HG02852 (cell line): Measurements from ENCODE around the gene EML4.

Source experiments
- ATAC-seq: cut with Tn5 transposase; IDR thresholded peaks from one replicate; pipeline ENCODE4 v1.9.1; 2021; ENCODE audit warnings: mild to moderate bottlenecking, moderate library complexity; ENCODE audit not compliant: unreplicated experiment

Gene EML4

DNA sequence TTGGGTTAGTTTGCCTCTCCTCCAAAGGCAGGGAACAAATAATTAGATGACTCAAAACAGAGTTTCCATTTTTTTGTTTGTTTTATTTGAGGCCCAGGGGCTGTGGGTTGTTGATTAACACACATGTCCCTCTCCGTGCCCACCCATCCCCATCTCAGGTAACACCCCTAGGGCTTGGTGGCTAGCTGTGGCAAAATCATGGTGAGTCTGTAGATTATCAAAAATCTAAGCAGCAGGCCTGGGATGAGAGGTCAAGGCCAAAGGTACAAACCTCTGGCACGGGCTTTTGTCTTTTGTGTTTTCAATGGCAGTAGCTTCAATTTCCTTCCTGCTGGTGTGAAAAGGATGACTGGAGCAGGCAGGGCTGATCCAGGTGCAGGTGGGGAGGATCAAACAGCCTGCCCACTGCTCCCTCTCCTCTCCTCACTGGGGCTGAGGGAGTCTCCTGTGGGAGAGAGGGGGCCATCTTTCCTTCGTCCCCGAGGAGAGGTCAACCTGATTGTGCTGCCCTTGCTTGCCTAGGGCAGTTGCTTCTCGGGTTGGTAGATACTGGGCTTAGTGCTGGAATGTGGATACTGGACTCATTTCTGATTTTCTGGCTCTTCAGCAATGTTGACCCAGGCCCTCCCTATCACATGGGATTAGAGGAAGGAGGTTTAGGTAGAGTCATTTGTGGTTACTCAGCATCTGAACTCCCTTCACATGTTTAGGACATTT lies 31.9 kb upstream of the EML4 start:
- ATAC-seq = no peak

DNA sequence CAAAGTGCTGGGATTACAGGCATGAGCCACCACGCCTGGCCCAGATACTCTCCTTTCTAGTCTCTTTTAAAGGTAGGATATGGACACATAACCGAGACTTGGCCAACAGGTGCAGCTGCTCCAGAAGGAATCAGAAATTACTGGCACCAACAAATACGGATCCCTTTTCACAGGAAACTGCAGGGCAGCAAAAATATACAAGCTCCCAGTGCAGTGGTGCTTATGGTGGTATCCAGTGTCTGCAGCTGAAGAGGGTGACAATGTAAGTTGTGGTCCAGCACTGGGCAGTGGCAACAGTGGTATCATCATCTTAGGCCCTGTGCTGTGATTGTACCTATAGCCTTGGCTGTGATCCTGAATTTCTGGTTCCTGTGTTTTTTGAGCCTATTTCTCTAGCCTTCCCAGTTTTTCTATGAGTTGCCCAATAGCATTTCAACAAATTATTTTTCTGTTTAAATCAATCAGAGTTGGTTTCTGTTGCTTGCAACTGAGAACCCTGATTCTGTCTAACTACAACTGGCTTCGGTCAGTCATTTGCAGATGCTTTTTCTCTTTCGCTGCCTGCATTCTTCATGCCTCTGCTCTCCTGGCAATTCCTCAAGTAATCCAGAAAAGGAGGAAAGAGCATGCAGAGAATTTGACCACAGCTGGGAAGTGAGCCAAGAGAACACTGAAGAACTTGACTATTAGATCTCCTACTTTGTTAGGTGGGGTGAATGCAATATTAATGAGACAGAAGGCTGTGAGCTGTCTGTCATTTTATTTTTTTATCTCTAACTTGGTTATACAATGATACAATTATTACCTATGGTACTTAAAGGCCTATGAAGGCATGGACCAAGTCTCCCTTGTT lies 30.8 kb upstream of the EML4 start:
- ATAC-seq = no peak

DNA sequence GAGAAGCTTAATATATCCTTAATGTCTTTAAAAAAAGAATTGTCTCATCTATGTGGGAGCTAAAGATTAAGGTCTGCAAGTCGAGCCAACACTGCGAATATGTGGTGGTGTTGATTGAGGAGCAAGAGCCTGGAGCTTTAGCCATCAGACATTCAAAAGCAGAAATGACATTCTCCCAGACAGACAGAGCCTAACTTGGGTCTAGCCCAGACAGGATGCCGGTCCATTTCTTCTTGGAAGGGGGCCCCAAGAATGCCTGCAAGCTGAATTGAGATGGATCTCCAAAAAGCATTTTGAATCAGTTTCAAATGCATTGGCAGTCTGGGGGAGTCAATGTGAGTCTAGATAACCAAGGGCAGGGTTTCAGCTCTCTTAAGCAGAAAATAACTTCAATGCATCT lies 30.1 kb upstream of the EML4 start:
- no peak for ATAC-seq

DNA sequence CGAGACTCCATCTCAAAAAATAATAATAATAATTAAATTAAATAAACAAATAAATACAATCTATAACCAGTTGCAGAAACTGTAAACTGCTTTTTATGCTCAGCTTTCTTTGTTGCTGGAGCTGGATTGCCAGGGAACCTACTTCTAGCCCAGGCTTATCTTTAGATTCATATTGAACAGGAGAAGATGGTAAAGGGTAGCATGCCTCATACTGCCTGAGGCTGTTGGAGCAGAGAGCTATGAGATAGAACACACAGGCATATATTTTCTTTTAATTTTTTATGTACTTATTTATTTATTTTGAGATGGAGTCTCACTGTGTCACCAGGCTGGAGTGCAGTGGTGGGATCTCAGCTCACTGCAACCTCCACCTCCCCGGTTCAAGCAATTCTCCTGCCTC lies 28.7 kb upstream of the EML4 start:
- ATAC-seq = no peak

DNA sequence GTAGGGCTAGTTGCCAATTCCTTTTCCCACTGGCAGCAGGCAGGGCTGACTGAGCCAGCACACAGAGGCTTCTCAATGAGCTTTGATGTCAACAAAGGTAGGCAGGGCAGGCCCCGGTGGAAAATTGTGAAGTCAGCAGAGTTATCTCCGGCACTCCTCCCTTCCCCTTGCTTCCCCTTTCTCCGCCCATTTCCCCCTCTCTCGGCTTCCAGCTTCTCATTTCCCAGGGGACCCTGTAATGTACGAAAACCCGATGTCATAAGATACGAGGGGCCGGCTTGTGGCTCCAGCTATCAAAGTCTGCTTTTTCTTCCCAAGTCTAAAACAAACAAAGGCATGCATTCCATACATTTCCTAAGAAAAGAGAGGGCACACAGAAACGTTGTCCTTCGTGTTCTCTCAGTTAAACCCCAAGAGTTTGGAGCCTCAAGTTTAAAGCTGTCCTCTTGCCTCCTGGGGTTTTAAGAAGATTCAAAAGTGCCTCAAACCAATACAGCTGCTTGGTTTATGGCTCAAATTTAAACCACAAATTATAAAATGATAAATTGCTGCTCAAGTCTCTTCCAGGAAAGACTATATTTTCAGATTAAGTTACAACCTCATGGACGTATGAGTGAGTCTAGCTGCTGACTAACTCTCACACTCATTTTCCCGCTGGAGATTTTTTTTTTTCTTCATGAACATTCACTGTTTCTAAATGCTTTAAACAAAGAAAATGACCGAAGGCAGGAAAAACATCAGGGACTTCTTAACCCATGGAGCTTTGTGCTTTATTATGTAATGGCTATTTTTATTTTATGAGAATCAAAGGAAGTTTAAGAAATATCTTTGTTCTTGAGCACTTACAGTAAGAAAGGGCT lies 27.2 kb upstream of the EML4 start:
- ATAC-seq = no peak

DNA sequence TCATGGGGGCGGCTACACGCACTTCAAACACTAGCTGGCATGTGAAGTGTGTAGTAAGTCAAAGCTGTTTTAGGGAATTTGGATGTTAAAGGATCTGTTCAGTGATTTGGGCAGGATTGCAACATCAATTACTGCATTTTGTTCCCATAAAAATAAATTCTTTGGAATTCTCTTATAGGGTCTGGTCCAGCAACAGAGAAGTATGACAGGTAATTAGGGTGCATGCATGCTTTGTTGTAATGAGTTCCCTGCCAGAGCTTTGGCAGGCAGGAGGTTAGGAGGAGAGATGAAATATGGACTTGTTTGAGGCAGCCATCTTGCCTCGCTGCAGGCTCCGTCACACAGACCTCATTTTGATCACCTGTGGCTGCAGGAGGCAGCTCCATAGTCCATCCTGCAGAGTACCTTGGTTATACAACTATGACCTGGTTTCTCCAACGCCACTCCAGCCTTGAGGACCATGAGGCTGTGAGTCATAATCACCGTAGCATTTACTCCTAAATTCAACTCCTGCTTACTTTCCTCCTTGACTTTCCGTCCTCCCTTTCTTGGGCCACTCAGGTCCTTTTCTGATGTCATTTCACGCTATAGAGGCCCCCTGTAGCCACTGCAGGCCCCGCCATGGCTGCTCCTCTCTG lies 26.5 kb upstream of the EML4 start:
- ATAC-seq = no peak

DNA sequence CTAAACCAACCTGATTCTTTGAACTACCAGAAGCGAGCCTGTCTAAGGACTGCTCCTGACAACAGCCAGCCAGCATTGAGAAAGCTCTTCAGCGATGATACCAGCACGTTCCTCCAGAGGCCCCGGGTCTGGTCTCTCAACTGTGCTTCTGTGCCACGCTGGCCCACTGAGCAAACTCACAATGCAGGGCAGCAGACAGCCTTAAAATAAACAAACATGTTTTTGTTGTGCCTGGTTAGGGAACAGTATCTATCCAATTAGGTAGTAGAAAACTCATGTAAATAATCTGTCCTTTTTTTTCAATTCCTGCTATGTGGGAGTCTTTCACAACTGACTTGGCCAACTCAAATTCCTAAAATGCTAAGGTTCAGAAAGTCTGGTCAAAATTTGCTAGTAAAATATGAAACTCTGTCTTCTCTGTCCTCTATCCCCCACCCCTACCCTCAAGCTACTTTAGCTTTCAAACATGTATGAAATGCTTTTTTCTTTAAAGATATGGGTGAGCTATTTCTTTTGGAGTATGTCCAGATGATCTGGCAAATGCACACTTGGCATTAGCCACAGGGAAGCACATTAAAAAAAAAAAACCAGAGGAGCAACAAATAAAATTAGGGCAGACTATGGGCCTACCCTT lies 21.4 kb upstream of the EML4 start:
- no peak for ATAC-seq

DNA sequence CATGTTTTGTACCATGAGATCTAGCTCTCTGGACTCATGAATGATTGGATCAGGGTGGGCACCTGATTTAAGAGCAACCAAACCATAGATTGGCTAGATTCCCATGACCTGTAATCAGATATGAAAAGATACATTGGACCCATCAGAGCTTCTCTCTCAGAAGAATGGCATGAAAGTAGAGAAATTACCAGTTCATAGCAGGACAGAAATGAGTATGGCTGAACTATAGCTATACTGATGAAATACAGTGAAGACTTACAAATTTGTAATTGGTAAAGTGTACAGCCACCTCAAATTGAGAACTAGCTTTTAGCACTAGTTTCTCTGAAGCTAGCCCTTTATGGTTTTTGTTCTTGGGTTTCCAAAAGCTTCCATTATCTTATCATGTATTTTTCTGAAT lies 19.0 kb upstream of the EML4 start:
- ATAC-seq = no peak

DNA sequence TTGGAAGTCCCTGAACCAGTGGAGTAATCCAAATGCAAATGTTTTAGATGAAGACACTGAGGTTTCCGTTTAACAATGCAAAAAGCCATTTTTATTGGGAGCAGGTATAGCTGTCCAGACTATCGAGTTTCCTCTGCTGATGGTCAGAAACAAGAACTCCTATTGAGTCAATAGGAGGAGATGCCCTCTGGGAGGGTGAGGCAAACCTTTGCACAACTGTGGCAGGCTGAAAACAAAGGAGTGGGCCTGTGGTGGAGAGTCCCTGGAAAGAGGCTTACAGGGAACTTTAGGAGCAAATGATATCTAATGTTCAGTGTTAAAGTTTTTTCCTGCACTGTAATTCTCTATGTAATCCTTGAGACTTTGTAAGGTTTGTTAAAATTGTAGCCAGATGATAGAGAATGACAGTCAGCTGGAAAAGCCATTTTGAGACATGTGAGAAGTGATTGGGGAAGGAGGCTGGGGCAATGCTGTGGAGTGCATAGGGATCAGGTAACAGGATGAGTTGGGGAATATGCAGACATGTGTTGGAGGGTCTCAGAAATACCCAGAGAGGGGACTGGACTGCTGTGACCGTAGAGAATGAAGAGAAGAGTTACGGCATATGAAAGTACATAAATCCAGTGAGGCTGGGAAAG lies 15.1 kb upstream of the EML4 start:
- no peak for ATAC-seq

DNA sequence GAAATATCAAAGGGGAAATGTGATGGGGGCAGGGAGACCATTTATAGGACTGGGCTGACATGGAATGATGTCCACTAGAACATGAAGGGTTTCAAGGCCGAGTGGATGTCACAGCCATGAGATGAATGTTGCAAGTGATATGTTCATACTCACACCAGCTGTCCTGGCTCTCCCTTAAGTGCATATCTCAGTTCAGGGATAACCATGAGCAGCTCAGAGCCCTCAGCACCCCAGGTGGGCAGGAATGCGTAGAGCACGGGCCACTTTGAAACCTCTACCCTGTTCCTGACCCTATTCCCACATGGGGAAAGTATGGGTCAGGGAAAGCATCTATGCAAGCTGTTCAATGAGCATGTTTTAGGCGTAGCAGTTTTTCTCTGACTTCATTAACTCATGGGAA lies 12.4 kb upstream of the EML4 start:
- ATAC-seq = no peak

DNA sequence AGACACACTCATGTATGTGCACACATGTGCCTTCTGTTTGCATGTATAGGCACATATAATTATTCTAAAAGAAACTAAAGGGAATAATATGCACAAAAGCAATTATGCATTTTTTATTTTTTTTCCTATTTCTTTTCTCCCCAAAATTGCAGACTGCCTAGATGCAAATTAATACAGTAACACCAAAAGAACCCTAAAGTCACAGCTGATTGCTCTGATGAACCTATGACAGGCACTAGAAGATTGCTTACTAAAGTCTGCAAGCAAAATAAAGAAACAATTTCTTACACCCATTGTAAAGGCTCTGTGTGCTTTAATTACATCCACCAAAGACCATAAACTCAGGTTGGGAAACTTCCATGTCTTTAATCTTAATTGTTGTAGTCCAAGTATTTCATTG lies 7.7 kb upstream of the EML4 start:
- ATAC-seq = no peak

DNA sequence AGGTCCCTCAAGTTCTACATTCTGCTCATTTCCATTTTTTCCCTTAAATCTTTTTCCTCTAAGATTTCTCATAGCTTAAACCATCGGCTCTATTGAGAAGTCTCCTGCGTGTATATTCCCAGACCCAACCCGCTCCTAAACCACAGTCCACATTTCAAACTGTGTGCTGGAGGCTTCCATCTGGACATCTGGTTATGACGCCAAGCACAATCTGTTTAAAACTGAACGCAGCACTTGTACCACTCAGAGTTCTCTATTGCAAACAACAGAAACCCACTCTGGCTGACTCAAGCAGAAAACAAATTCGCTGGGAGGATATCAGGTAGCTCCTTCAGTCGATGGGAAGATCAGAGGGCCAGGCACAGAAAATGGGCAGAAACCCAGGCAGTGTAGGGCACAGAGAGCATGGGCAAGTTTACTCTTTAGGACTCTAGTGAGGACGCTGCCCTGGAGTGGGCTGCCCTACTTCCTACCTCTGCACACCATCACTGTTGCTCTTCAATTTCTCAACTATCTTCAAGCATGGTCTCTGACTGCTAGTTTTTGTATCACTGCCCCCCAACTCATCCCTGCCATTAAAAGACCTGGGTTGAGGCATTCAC lies 5.6 kb upstream of the EML4 start:
- no peak for ATAC-seq

DNA sequence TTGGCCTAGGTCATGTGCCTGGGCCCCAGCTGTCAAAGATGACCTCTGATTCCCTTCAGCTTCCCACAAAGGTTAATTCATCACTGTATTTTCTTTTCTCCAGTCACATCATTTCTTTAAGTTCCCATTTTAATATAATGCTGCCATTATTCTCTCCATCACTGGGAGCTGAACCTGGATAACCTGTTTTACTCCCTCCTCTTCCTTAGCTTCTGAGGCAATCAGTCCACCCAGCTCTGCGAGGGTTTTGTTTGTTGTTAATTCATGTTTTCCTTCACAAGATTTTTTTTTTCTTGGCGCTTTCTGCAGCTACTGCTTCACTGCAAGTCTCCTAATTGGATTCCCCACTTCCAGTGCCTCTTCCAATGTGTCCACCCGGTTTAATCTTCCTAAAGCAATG lies 5.1 kb upstream of the EML4 start:
- ATAC-seq = no peak

DNA sequence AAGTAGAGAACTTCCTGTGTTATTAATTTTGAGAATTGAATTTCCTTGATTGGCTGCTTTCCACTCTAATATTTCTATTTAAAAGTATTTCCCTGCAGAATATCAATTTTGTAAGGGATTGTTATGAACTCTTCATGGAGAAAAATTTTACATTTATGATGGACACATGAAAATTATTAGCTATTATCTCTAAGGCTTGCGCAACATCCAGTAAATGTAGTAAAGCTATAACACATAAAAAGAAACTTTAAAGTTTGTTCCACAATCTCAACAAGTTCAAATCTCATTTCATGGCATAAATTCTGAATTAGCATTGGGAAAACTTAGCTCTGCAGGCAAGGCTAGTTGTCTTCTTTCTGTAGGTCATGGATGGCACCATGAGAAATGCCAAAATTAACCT lies 4.2 kb upstream of the EML4 start:
- no peak for ATAC-seq

DNA sequence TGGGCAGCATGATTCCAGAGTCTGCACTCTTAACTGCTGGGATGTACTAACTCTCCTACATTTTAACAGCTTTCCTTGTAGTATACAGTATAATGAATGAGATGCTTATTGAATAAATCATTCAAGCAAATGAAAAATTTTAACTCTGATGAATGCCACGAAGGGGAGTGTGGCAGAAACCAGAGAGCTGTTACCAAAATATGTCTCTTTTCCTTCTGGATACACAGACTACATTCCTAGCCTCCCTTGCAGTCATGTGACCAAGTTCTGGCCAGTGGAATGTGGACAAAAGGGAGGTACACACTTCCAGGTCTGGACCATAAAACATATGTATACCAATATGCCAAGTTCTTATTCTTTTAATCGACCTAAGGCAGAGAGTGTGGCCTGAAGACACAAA lies 1.7 kb upstream of the EML4 start:
- no peak for ATAC-seq

DNA sequence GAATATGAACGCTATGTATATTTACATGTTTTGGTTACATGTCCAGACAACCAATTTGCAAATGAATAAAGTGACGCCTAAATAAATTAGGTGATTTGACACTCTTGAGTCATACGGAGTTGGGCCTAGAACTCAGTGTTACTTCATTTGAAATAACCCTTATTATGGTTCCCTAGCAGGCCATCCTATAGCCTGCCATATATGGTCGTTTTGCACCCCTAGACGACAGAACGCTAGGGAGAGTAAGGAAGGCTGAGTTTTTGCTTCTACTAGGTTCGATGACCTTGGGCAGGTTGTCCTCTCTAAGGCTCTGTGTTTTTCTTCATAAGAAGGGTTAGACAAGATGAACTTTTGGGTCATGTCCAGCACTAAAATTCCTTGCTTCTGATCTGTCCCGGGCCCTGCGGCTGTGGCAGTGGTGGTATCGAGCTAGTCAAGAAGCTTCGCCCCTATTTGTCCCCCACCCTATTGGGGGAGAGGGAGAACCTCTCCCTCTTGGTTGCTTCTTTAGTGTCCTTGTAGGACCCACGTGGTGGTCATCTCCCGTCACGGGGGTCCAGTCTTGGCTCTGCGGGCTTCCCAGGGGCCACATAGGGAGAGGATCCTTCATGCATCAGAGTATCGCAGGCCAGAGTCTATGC lies 574 bp upstream of the EML4 start:
- ATAC-seq = no peak

DNA sequence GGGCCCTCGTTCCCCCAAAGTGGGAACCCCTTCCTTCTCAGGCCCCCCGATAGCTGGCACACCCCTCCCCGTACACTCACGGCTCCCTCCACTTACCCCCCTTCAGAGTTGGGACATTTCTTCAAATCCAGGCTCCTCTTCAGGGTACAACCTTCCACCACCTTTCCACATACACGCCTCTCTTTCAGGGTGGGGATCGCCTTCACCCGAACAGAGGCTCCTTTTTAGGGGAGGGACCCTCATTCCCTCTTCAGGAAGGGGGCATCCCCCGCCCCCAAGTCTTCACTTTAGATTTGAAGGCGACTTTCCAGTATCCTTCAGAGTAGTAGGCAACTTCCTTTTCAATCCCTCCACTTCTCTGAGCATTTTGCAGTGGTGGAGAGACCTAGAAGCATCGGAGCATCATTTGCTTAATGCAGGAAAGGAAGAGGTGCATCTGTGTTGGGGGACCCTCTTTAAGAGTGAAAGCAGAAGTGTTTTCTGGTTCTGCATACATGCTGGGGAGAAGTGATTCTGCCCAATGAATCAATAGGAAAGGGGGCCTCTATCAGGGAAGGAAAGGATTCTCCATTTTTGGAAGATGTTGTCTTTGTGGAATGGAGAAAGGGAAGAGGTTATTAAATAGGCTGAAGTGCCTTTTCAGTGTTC lies 845 bp downstream of the EML4 start:
- peak; percentile 36 for ATAC-seq

DNA sequence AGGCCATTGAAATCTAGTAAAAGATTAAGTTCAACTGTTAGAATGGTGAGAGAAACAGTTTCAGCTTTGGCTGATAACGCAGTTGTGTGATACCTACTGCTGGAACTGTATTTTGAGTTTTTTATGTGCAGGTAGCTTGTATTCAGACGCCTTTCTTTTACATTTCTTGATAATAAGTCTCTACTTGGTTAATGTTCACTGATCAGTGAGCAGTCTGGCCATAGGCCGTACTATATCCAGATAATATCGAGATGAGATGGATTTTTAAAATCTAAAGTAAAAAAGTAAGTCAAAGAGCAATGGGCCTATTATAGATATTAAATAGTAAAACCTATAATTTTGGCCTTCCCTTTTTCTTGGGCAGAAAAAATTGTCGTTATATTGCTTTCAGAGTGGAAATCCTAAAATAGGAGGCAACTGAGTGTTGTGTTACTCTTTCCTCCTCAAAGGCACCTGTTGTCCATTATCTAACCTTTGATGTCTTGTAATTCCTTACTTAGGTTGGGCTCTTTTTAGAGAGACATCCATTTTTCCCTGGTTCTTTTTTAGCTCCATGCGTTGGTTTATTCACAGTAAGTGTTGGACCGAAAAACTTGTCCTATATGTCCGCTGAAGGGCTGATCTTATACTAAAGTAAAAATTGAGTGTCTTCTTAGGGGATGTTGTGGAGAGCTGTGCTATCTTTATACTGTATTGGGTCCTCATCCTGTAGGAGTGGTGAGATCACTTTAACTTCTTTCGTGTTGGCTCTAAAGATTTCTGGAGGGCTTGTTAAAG lies 1.7 kb downstream of the EML4 start:
- ATAC-seq = no peak
